ENCODE measurements around the gene TBC1D22A. TPM values are rescaled to one million over a fixed set of nuclear protein-coding genes. Genes with fewer than 3 reads are reported as not detected.

TBC1D22A gene
- total RNA-seq, 1 donor, result 17.7 TPM

DNA sequence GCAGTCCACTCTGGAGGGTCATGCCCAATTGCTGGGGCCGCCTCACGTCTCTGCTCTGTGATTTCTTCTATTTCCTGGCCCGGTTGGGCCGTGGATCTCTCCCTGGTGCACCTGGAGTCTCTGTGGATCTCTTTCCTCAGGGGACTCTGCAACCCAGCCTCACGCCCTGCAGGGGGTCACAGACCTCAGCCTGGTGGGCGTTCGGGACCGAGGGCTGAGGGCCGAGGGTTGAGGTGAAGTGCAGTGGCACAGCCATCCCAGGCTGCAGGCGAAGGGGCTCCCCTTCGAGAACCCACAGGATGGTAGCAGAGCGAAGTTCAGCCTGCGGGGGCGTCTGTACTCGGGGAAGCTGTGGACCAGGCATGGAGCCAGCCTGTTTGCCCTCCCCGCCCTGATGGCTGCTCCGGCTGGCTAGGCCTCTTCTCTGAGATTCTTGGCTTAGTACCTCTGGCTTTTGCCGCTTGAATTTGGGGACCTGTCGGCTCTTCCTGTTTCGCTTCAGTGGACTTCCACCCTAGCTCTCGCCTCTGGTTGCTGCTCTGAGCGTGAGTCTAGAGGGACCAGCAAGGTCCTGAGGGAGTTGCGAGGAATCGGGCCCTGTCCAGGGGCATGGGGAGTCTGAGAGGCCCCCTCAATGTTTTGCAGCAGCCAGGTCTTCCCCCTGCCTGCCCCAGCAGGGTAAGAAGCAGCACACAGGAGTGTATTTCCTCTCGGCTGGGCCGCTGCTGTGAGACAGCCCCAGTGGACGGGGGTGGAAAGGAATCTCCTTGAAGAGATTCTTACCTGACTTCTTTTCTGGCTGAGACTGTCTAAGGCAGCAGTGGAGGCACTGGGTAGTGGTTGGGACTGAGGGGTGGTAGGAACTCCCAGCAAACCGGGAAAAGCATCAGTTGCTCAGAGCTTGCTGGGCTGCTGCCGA is 140.8 kb downstream of the TBC1D22A start:
- H3K27me3 ChIP-seq (ENCODE audit: insufficient read depth, low read length), result no peaks in the 10 kb centered on the region
- H3K27ac ChIP-seq (ENCODE audit: low read depth, low read length), result no peak overlapping the region
- H3K79me2 ChIP-seq (ENCODE audit: insufficient read depth, low read length), result no peaks in the 10 kb centered on the region
- no peak overlapping the region for H3K4me2 ChIP-seq (ENCODE audit: insufficient read depth, low read length)
- no peak for DNase-seq (ENCODE audit: insufficient read length, low spot score, missing footprints)
- H4K20me1 ChIP-seq (ENCODE audit: insufficient read depth, low read length), result peaks cover 10% of the 10 kb centered on the region
- no peak overlapping the region for H3K4me3 ChIP-seq (ENCODE audit: insufficient read depth, low read length)
- H3K36me3 ChIP-seq (ENCODE audit: insufficient read depth, low read length), result no peaks in the 10 kb centered on the region
- no peaks in the 10 kb centered on the region for H3K4me1 ChIP-seq (ENCODE audit: insufficient read depth, low read length)
- TF ChIP-seq, protein P1, sequence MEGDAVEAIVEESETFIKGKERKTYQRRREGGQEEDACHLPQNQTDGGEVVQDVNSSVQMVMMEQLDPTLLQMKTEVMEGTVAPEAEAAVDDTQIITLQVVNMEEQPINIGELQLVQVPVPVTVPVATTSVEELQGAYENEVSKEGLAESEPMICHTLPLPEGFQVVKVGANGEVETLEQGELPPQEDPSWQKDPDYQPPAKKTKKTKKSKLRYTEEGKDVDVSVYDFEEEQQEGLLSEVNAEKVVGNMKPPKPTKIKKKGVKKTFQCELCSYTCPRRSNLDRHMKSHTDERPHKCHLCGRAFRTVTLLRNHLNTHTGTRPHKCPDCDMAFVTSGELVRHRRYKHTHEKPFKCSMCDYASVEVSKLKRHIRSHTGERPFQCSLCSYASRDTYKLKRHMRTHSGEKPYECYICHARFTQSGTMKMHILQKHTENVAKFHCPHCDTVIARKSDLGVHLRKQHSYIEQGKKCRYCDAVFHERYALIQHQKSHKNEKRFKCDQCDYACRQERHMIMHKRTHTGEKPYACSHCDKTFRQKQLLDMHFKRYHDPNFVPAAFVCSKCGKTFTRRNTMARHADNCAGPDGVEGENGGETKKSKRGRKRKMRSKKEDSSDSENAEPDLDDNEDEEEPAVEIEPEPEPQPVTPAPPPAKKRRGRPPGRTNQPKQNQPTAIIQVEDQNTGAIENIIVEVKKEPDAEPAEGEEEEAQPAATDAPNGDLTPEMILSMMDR (IDR thresholded peaks at IDR 0.05; ENCODE audit: extremely low read depth, low read depth, low read length), result no peak
- H3K9me3 ChIP-seq (ENCODE audit: low read depth, low read length), result no peaks in the 10 kb centered on the region
- no peak overlapping the region for H2AFZ ChIP-seq (ENCODE audit: low read length)

DNA sequence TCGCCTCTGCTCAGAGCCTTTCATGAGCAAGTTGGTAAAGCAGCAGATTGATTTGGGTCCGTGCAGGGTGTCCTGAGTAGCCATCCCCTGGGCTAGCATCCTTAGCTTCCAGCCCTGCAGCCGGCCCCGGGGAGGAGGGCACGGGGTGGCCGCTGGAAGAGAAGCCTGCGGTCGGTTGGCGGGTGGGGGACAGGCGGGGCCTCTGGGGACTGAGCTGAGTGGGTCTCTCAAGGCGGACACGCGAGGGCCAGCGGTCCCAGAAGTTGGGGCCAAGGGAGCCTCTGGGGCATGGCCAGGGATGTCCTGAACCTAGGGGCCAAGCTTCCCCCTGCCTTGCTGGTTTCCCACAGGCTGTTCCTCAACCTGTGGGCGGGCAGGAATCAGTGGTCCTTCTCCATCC is 143.0 kb downstream of the TBC1D22A start:
- no peak overlapping the region for H3K4me3 ChIP-seq (ENCODE audit: insufficient read depth, low read length)
- no peaks in the 10 kb centered on the region for H3K36me3 ChIP-seq (ENCODE audit: insufficient read depth, low read length)
- no peaks in the 10 kb centered on the region for H3K27me3 ChIP-seq (ENCODE audit: insufficient read depth, low read length)
- H3K9me3 ChIP-seq (ENCODE audit: low read depth, low read length), result no peaks in the 10 kb centered on the region
- H2AFZ ChIP-seq (ENCODE audit: low read length), result no peak overlapping the region
- H3K4me2 ChIP-seq (ENCODE audit: insufficient read depth, low read length), result no peak overlapping the region
- TF ChIP-seq, protein P1 (IDR thresholded peaks at IDR 0.05; ENCODE audit: extremely low read depth, low read depth, low read length), result no peak
- H3K4me1 ChIP-seq (ENCODE audit: insufficient read depth, low read length), result no peaks in the 10 kb centered on the region
- DNase-seq (ENCODE audit: insufficient read length, low spot score, missing footprints), result no peak
- H3K79me2 ChIP-seq (ENCODE audit: insufficient read depth, low read length), result no peaks in the 10 kb centered on the region
- H3K27ac ChIP-seq (ENCODE audit: low read depth, low read length), result no peak overlapping the region
- peaks cover 16% of the 10 kb centered on the region for H4K20me1 ChIP-seq (ENCODE audit: insufficient read depth, low read length)

DNA sequence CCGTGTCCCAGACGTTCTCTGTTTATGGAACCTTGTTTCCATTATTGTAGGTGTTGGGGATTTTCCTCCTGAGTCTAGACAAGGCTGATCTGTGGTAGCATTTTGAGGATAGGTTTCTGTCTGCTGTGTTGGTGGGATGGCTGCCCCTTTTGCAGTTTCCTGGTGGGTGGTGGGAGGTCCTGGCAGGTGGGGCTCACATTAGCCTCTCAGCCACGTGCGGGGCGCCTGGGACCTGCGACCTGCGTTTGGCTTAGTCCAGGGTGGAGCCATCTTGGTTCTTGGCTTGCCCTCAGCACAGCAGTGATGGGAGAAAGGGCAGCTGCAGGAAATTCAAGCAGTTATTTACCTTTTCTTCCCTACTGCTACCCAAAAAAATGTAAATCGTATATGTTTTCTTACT is 143.4 kb downstream of the TBC1D22A start:
- Histone ChIP-seq H3K4me2 (ENCODE audit: insufficient read depth, low read length) (no peak overlapping the region), H3K27ac (ENCODE audit: low read depth, low read length) (no peak overlapping the region), H3K27me3 (ENCODE audit: insufficient read depth, low read length) (no peaks in the 10 kb centered on the region), H3K9me3 (ENCODE audit: low read depth, low read length) (no peaks in the 10 kb centered on the region), H4K20me1 (ENCODE audit: insufficient read depth, low read length) (peaks cover 17% of the 10 kb centered on the region), H3K4me3 (ENCODE audit: insufficient read depth, low read length) (no peak overlapping the region), H3K36me3 (ENCODE audit: insufficient read depth, low read length) (no peaks in the 10 kb centered on the region), H3K79me2 (ENCODE audit: insufficient read depth, low read length) (no peaks in the 10 kb centered on the region), H3K4me1 (ENCODE audit: insufficient read depth, low read length) (no peaks in the 10 kb centered on the region), H2AFZ (ENCODE audit: low read length) (no peak overlapping the region)
- TF ChIP-seq, protein P1 (IDR thresholded peaks at IDR 0.05; ENCODE audit: extremely low read depth, low read depth, low read length), result no peak
- no peak for DNase-seq (ENCODE audit: insufficient read length, low spot score, missing footprints)

DNA sequence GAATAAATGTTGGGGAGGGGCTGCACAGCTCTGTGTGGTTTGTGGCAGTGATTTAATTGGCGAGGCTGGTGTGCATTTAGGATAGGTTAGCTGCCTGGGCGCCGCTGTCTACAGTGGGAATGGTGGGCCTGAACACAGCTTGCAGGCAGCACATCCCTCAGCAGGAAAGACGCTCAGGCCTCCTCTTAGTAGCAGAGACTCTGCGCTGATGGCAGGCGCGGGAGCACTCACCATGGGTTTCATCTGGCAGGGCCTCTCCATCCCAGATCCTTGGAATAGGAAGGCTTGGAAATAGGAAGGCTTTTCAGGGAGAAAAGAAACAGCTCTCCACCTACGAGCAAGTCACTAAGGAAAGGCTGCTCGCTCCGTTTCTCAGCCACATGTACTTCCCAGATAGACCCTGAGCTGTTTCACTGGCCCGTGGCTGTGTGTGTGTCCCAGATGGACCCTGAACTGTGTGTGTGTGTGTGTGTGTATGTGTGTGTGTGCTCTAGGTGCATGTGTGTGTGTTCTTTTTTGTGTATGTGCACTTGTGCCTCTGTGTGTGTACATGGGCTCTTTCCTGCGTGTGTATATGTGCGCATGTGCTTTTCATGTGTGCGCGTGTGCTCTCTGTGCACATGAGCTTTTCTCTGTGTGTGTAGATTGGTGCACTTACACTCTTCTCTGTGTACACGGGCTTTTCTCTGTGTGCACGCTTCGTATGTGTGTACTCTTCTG is 144.0 kb downstream of the TBC1D22A start:
- H3K4me3 ChIP-seq (ENCODE audit: insufficient read depth, low read length), result no peak overlapping the region
- H3K36me3 ChIP-seq (ENCODE audit: insufficient read depth, low read length), result no peaks in the 10 kb centered on the region
- no peak for DNase-seq (ENCODE audit: insufficient read length, low spot score, missing footprints)
- no peaks in the 10 kb centered on the region for H3K27me3 ChIP-seq (ENCODE audit: insufficient read depth, low read length)
- TF ChIP-seq, protein P1 (IDR thresholded peaks at IDR 0.05; ENCODE audit: extremely low read depth, low read depth, low read length), result no peak
- H3K79me2 ChIP-seq (ENCODE audit: insufficient read depth, low read length), result no peaks in the 10 kb centered on the region
- H3K9me3 ChIP-seq (ENCODE audit: low read depth, low read length), result no peaks in the 10 kb centered on the region
- no peak overlapping the region for H3K27ac ChIP-seq (ENCODE audit: low read depth, low read length)
- H4K20me1 ChIP-seq (ENCODE audit: insufficient read depth, low read length), result peaks cover 17% of the 10 kb centered on the region
- H3K4me2 ChIP-seq (ENCODE audit: insufficient read depth, low read length), result no peak overlapping the region
- H2AFZ ChIP-seq (ENCODE audit: low read length), result no peak overlapping the region
- no peaks in the 10 kb centered on the region for H3K4me1 ChIP-seq (ENCODE audit: insufficient read depth, low read length)

Data from osteoblast (primary cell).